Measurements from ENCODE around the gene TSC22D3. TPM values are rescaled to one million over a fixed set of nuclear protein-coding genes. Genes with fewer than 3 reads are reported as not detected.
"Not testable (repeated sequence)": the region's sequence is repeated elsewhere in the genome, so short reads cannot be mapped to it uniquely, and the experiment has no call there.

Gene TSC22D3
- 187 and 212 TPM in 2 replicates for total RNA-seq
- long read RNA-seq, transcript TSC22D3-203 (3 exons, 2,266 nt), result minor isoform, 96 of 1,369 reads
- long read RNA-seq, transcript TSC22D3-206 (3 exons, 2,027 nt), result major isoform, 1,158 of 1,369 reads
- long read RNA-seq, transcript TSC22D3-205 (3 exons, 1,812 nt), result minor isoform, 15 of 1,369 reads
- long read RNA-seq, transcript TSC22D3-208 (2 exons, 576 nt), result minor isoform, 13 of 1,369 reads
- long read RNA-seq, partial matches to known transcripts, result 0 of 1,369 reads
- long read RNA-seq, other reads (novel, unspliced or antisense), result 71 of 1,369 reads

- peak within 1 kb of the TSS; percentile 91 for H3K27ac Mint-ChIP-seq (ENCODE audit: unreplicated experiment)
These were observed at the start of gene TSC22D3 for GRCh38 chrX:107775734-107776511. Gene TSC22D3 (minus strand): TSS chrX:107775787. CDS start chrX:107775419, 368 bp downstream.

GRCh38 chrX:107823456-107823855, 47.9 kb upstream of the TSC22D3 start:
- no peak for DNase-seq (ENCODE audit: extremely low spot score, unreplicated experiment)
- no peak for TF ChIP-seq CTCF (IDR thresholded peaks at IDR 0.05)

More at GRCh38 chrX:107775734-107776511, at the start of gene TSC22D3:
- no peaks in the 10 kb centered on the region for H3K36me3 Mint-ChIP-seq (ENCODE audit: unreplicated experiment)
- H3K9me3 Mint-ChIP-seq (ENCODE audit: unreplicated experiment), result no peaks in the 10 kb centered on the region
- peak within 1 kb of the TSS; percentile 82 for H3K4me3 Mint-ChIP-seq (ENCODE audit: unreplicated experiment)
- peak; percentile 27 for TF ChIP-seq CTCF (IDR thresholded peaks at IDR 0.05)
- DNase-seq (ENCODE audit: extremely low spot score, unreplicated experiment), result peak; percentile 89
- peaks cover 16% of the 10 kb centered on the region for H3K4me1 Mint-ChIP-seq (ENCODE audit: unreplicated experiment)
- no peaks in the 10 kb centered on the region for H3K27me3 Mint-ChIP-seq (ENCODE audit: unreplicated experiment)

GRCh38 chrX:107823042-107823441, 47.5 kb upstream of the TSC22D3 start:
- H3K27ac Mint-ChIP-seq (ENCODE audit: unreplicated experiment), result no peak overlapping the region

More at GRCh38 chrX:107823456-107823855, 47.9 kb upstream of the TSC22D3 start:
- Mint-ChIP-seq H3K36me3 (ENCODE audit: unreplicated experiment) (no peaks in the 10 kb centered on the region), H3K9me3 (ENCODE audit: unreplicated experiment) (peaks cover 3% of the 10 kb centered on the region), H3K4me3 (ENCODE audit: unreplicated experiment) (no peak overlapping the region), H3K27ac (ENCODE audit: unreplicated experiment) (no peak overlapping the region), H3K27me3 (ENCODE audit: unreplicated experiment) (peaks cover 2% of the 10 kb centered on the region), H3K4me1 (ENCODE audit: unreplicated experiment) (peaks cover 20% of the 10 kb centered on the region)

GRCh38 chrX:107818900-107819521, 43.4 kb upstream of the TSC22D3 start:
- DNase-seq (ENCODE audit: extremely low spot score, unreplicated experiment), result no peak
- no peak for TF ChIP-seq CTCF (IDR thresholded peaks at IDR 0.05)
- peaks cover 3% of the 10 kb centered on the region for H3K9me3 Mint-ChIP-seq (ENCODE audit: unreplicated experiment)
- H3K4me1 Mint-ChIP-seq (ENCODE audit: unreplicated experiment), result peaks cover 4% of the 10 kb centered on the region
- peaks cover 2% of the 10 kb centered on the region for H3K27me3 Mint-ChIP-seq (ENCODE audit: unreplicated experiment)
- no peak overlapping the region for H3K4me3 Mint-ChIP-seq (ENCODE audit: unreplicated experiment)
- H3K27ac Mint-ChIP-seq (ENCODE audit: unreplicated experiment), result no peak overlapping the region
- H3K36me3 Mint-ChIP-seq (ENCODE audit: unreplicated experiment), result no peaks in the 10 kb centered on the region

More at GRCh38 chrX:107823042-107823441, 47.5 kb upstream of the TSC22D3 start:
- no peak for DNase-seq (ENCODE audit: extremely low spot score, unreplicated experiment)
- H3K9me3 Mint-ChIP-seq (ENCODE audit: unreplicated experiment), result peaks cover 3% of the 10 kb centered on the region
- H3K4me1 Mint-ChIP-seq (ENCODE audit: unreplicated experiment), result peaks cover 19% of the 10 kb centered on the region
- peaks cover 2% of the 10 kb centered on the region for H3K27me3 Mint-ChIP-seq (ENCODE audit: unreplicated experiment)
- H3K4me3 Mint-ChIP-seq (ENCODE audit: unreplicated experiment), result no peak overlapping the region
- H3K36me3 Mint-ChIP-seq (ENCODE audit: unreplicated experiment), result no peaks in the 10 kb centered on the region
- TF ChIP-seq CTCF (IDR thresholded peaks at IDR 0.05), result no peak

GRCh38 chrX:107810053-107810452, 34.5 kb upstream of the TSC22D3 start:
- not testable (repeated sequence) for DNase-seq (ENCODE audit: extremely low spot score, unreplicated experiment)

More at GRCh38 chrX:107810053-107810452, 34.5 kb upstream of the TSC22D3 start:
- not testable (repeated sequence) for H3K36me3 Mint-ChIP-seq (ENCODE audit: unreplicated experiment); H3K4me3 Mint-ChIP-seq (ENCODE audit: unreplicated experiment); H3K9me3 Mint-ChIP-seq (ENCODE audit: unreplicated experiment); H3K27ac Mint-ChIP-seq (ENCODE audit: unreplicated experiment); H3K4me1 Mint-ChIP-seq (ENCODE audit: unreplicated experiment)
- peaks cover 17% of the 10 kb centered on the region for H3K27me3 Mint-ChIP-seq (ENCODE audit: unreplicated experiment)

All from osteocyte (in vitro differentiated cells).